ENCODE measurements around the gene TLE3. TPM values are rescaled to one million over a fixed set of nuclear protein-coding genes. Genes with fewer than 3 reads are reported as not detected.

The TLE3 gene
- polyA plus RNA-seq, 1 of the 3 experiments (the other 2 are of a cell fraction): 14.7 TPM

- H3K9me3 ChIP-seq: no peaks in the 10 kb centered on the region
- ChIA-PET POLR2A (no interaction called here), CTCF (interaction anchor here (1.3 to 3.6 kb wide), 5 partner anchors 10 to 21 kb away, joined by 3 to 16 read pairs (median 5); partner anchors contain the start of gene TLE3)
- TF ChIP-seq EP300 (IDR thresholded peaks at IDR 0.05; ENCODE audit: borderline replicate concordance in 1 of 2, low read depth in 1 of 2, low read length in 1 of 2): no peak
- TF ChIP-seq TEAD4 (IDR thresholded peaks at IDR 0.05; ENCODE audit: borderline replicate concordance, insufficient read depth): no peak
- no peak for TF ChIP-seq EZH2phosphoT487 (IDR thresholded peaks at IDR 0.05; ENCODE audit: borderline replicate concordance, low read depth)
- no peak for TF ChIP-seq NFIC (IDR thresholded peaks at IDR 0.05; ENCODE audit: borderline replicate concordance)
- no peak for TF ChIP-seq RAD21 (IDR thresholded peaks at IDR 0.05; ENCODE audit: low read length)
- no peak for TF ChIP-seq MXI1 (IDR thresholded peaks at IDR 0.05; ENCODE audit: low read depth, low read length)
- no peak for TF ChIP-seq FOXJ3 (CRISPR knock-in tag; IDR thresholded peaks at IDR 0.05)
- TF ChIP-seq ZBTB33 (IDR thresholded peaks at IDR 0.05; ENCODE audit: borderline replicate concordance, low read depth): no peak
- TF ChIP-seq CHD2 (IDR thresholded peaks at IDR 0.05; ENCODE audit: low read length, partially characterized antibody): no peak
- no peak for TF ChIP-seq SMC3 (IDR thresholded peaks at IDR 0.05; ENCODE audit: low read depth, low read length)
- TF ChIP-seq USF1 (IDR thresholded peaks at IDR 0.05; ENCODE audit: borderline replicate concordance, low read depth): no peak
- no peak for TF ChIP-seq TAF1 (IDR thresholded peaks at IDR 0.05; ENCODE audit: borderline replicate concordance, low read depth, low read length)
- no peak for TF ChIP-seq PBX3 (IDR thresholded peaks at IDR 0.05)
- TF ChIP-seq YY1 (IDR thresholded peaks at IDR 0.05; ENCODE audit: low read depth): no peak
- no peak for TF ChIP-seq ELF1 (IDR thresholded peaks at IDR 0.05)
- no peak for TF ChIP-seq CTCF (IDR thresholded peaks at IDR 0.05)
- TF ChIP-seq GABPA (IDR thresholded peaks at IDR 0.05; ENCODE audit: low read depth): no peak
- TF ChIP-seq JUND (IDR thresholded peaks at IDR 0.05): no peak
- H3K36me3 ChIP-seq (replicated peaks in 1 of 2; ENCODE audit: control insufficient read depth in 1 of 2, insufficient read depth in 2 of 2, low read length in 1 of 2): peaks cover 12 to 57% of the 10 kb centered on the region in 2 experiments
- no peak overlapping the region for H3K27ac ChIP-seq (ENCODE audit: low read depth in 2 of 2, low read length in 1 of 2)
- H3K79me2 ChIP-seq (ENCODE audit: insufficient read depth): no peaks in the 10 kb centered on the region
- H3K9ac ChIP-seq: no peak overlapping the region
- H4K20me1 ChIP-seq (ENCODE audit: insufficient read depth): peaks cover 34% of the 10 kb centered on the region
- no peaks in the 10 kb centered on the region for H3K27me3 ChIP-seq (ENCODE audit: insufficient read depth)
- H3K4me3 ChIP-seq (ENCODE audit: low read depth in 2 of 2, low read length in 1 of 2): no peak overlapping the region
- peaks cover 0 to 26% of the 10 kb centered on the region in 2 experiments; a peak in 2 of 4 replicates for H3K4me1 ChIP-seq (ENCODE audit: control insufficient read depth in 1 of 2, insufficient read depth in 2 of 2, low read depth in 1 of 2, low read length in 1 of 2)
- no peaks in the 10 kb centered on the region for H3K9me2 ChIP-seq
- H2AFZ ChIP-seq (ENCODE audit: low read depth): no peak overlapping the region
- no peaks in the 10 kb centered on the region for H3F3A ChIP-seq (replicated peaks; ENCODE audit: insufficient read depth)
- WGBS (ENCODE audit: low lambda C conversion rate): 95% methylated on average over 9 of the region's 13 CpGs
- DNase-seq: no peak
- no peak overlapping the region for H3K4me2 ChIP-seq
These were observed 20.2 kb downstream of the TLE3 start for GRCh38 chr15:70077188-70078147.
